DOHH2 (cell line): Measurements from ENCODE around the gene KCNAB1.

ENCODE experiments used
- H3F3A ChIP-seq: fragments of 200-600 bp; sonication (generic), shearing (Covaris generic); 2 replicates; pipeline ENCODE4 v1.6.0; 2016; ENCODE audit warnings: antibody characterized with exemption, mild to moderate bottlenecking; ENCODE audit not compliant: control insufficient read depth, insufficient read depth
- H3K27ac ChIP-seq: fragments of 200-600 bp; sonication (generic); 2 replicates; pipeline ENCODE4 v1.5.1; 2014; ENCODE audit warnings: low read depth, mild to moderate bottlenecking, low read length, moderate library complexity
- H3K27me3 ChIP-seq: fragments of 200-600 bp; sonication (generic); 2 replicates; pipeline ENCODE4 v1.6.1; 2014; ENCODE audit warnings: mild to moderate bottlenecking, low read length, mixed read lengths; ENCODE audit not compliant: control insufficient read depth
- H3K36me3 ChIP-seq: fragments of 200-600 bp; sonication (generic); 2 replicates; pipeline ENCODE4 v1.6.1; 2014; ENCODE audit warnings: mild to moderate bottlenecking, low read length, moderate library complexity, mixed read lengths; ENCODE audit not compliant: control insufficient read depth
- H3K4me1 ChIP-seq: fragments of 200-600 bp; sonication (generic); 2 replicates; pipeline ENCODE4 v1.6.1; 2014; ENCODE audit warnings: mild to moderate bottlenecking, low read length, mixed read lengths; ENCODE audit not compliant: control insufficient read depth
- H3K4me2 ChIP-seq: fragments of 200-600 bp; sonication (generic); 2 replicates; pipeline ENCODE4 v1.6.0; 2014; ENCODE audit warnings: mild to moderate bottlenecking, low read length, moderate library complexity
- H3K4me3 ChIP-seq: fragments of 200-600 bp; sonication (generic); 2 replicates; pipeline ENCODE4 v1.5.1; 2014; ENCODE audit warnings: mild to moderate bottlenecking, low read length, mixed read lengths
- H3K79me2 ChIP-seq: fragments of 200-600 bp; sonication (generic); 2 replicates; pipeline ENCODE4 v1.6.1; 2014; ENCODE audit warnings: mild to moderate bottlenecking, low read length, mixed read lengths; ENCODE audit not compliant: control insufficient read depth
- H3K9me2 ChIP-seq: fragments of 200-600 bp; sonication (generic); replicated peaks from 2 replicates; pipeline ENCODE4 v1.6.1; 2014; ENCODE audit warnings: mild to moderate bottlenecking, low read length, mixed read lengths; ENCODE audit not compliant: control insufficient read depth
- H3K9me3 ChIP-seq: fragments of 200-600 bp; sonication (generic); 2 replicates; pipeline ENCODE4 v1.6.1; 2014; ENCODE audit warnings: antibody characterized with exemption, low read length, mixed read lengths; ENCODE audit not compliant: control insufficient read depth, insufficient read depth
- H4K20me1 ChIP-seq: fragments of 200-600 bp; sonication (generic); 2 replicates; pipeline ENCODE4 v1.6.0; 2014; ENCODE audit warnings: low read depth, mild to moderate bottlenecking, antibody characterized with exemption, low read length, moderate library complexity; ENCODE audit not compliant: control insufficient read depth, insufficient read depth
- EZH2phosphoT487 ChIP-seq: fragments of 200-600 bp; sonication (generic); IDR thresholded peaks from 2 replicates; pipeline ENCODE4 v1.6.1; 2017; ENCODE audit warnings: borderline replicate concordance, mild to moderate bottlenecking, antibody characterized with exemption, low read length, moderate library complexity, mixed read lengths
- TF ChIP-seq, protein P1 (sequence below): fragments of 200-600 bp; sonication (generic); IDR thresholded peaks from one replicate; pipeline ENCODE4 v1.5.1; 2014; ENCODE audit warnings: antibody characterized with exemption, mild to moderate bottlenecking, low read depth, low read length; ENCODE audit not compliant: poor library complexity, severe bottlenecking

KCNAB1 gene

GRCh38 chr3:156148345-156148945 lies 28.1 kb downstream of the KCNAB1 start:
- no peak overlapping the region for H3K27ac ChIP-seq
- H3K9me2 ChIP-seq = no peaks in the 10 kb centered on the region
- no peak overlapping the region for H3K4me3 ChIP-seq
- H3K79me2 ChIP-seq = no peaks in the 10 kb centered on the region
- no peak overlapping the region for H3K4me2 ChIP-seq
- TF ChIP-seq, protein P1, sequence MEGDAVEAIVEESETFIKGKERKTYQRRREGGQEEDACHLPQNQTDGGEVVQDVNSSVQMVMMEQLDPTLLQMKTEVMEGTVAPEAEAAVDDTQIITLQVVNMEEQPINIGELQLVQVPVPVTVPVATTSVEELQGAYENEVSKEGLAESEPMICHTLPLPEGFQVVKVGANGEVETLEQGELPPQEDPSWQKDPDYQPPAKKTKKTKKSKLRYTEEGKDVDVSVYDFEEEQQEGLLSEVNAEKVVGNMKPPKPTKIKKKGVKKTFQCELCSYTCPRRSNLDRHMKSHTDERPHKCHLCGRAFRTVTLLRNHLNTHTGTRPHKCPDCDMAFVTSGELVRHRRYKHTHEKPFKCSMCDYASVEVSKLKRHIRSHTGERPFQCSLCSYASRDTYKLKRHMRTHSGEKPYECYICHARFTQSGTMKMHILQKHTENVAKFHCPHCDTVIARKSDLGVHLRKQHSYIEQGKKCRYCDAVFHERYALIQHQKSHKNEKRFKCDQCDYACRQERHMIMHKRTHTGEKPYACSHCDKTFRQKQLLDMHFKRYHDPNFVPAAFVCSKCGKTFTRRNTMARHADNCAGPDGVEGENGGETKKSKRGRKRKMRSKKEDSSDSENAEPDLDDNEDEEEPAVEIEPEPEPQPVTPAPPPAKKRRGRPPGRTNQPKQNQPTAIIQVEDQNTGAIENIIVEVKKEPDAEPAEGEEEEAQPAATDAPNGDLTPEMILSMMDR = no peak
- TF ChIP-seq EZH2phosphoT487 = no peak
- peaks cover 11% of the 10 kb centered on the region for H3K4me1 ChIP-seq
- no peaks in the 10 kb centered on the region for H3F3A ChIP-seq
- no peaks in the 10 kb centered on the region for H3K36me3 ChIP-seq
- H4K20me1 ChIP-seq = no peaks in the 10 kb centered on the region
- no peaks in the 10 kb centered on the region for H3K9me3 ChIP-seq
- H3K27me3 ChIP-seq = no peaks in the 10 kb centered on the region; the same call in 1 of the 2 replicates

GRCh38 chr3:156148946-156149381 lies 28.6 kb downstream of the KCNAB1 start:
- Histone ChIP-seq H3K36me3 (no peaks in the 10 kb centered on the region), H3K27me3 (no peaks in the 10 kb centered on the region; the same call in 1 of the 2 replicates), H3K9me3 (no peaks in the 10 kb centered on the region), H3K4me2 (no peak overlapping the region), H3F3A (no peaks in the 10 kb centered on the region), H3K9me2 (no peaks in the 10 kb centered on the region), H3K79me2 (no peaks in the 10 kb centered on the region), H4K20me1 (no peaks in the 10 kb centered on the region), H3K4me1 (peaks cover 11% of the 10 kb centered on the region), H3K4me3 (no peak overlapping the region), H3K27ac (no peak overlapping the region)
- TF ChIP-seq, protein P1 = no peak
- TF ChIP-seq EZH2phosphoT487 = no peak

- no peaks in the 10 kb centered on the region for H3K36me3 ChIP-seq
- H3K27ac ChIP-seq = no peak overlapping the region
- no peaks in the 10 kb centered on the region for H3K9me2 ChIP-seq
- no peak for TF ChIP-seq EZH2phosphoT487
- TF ChIP-seq, protein P1 = no peak
- no peaks in the 10 kb centered on the region for H3F3A ChIP-seq
- H3K9me3 ChIP-seq = no peaks in the 10 kb centered on the region
- H4K20me1 ChIP-seq = no peaks in the 10 kb centered on the region
- H3K27me3 ChIP-seq = no peaks in the 10 kb centered on the region; the same call in 1 of the 2 replicates
- no peaks in the 10 kb centered on the region for H3K79me2 ChIP-seq
- H3K4me3 ChIP-seq = no peak overlapping the region
- H3K4me1 ChIP-seq = peaks cover 11% of the 10 kb centered on the region
- H3K4me2 ChIP-seq = no peak overlapping the region
Measured at GRCh38 chr3:156149876-156150275, 29.5 kb downstream of the KCNAB1 start.
